Heart left ventricle (tissue), 13 donors: Measurements from ENCODE around the gene KCNQ1.

Experiments used
- CTCF ChIP-seq, 12 donors: fragments of 200-600 bp; sonication (generic) in 4 of 12; IDR thresholded peaks; one replicate each; pipeline versions ENCODE4 v1.5.0 to v1.8.0; 2018 to 2022; ENCODE audit warnings: antibody characterized with exemption in 12 of 12, mild to moderate bottlenecking in 5 of 12
- POLR2A ChIP-seq, 2 donors: fragments of 450-650 bp; IDR thresholded peaks; one replicate each; pipeline ENCODE4 v1.6.1; 2017; ENCODE audit warnings: antibody characterized with exemption in 2 of 2, mild to moderate bottlenecking in 2 of 2, moderate library complexity in 2 of 2
- donor health status: ischemic (EF 13 %, LVEDD 7.1; RV severe dilation, severe dysfunction).
- donor health status: DM: no; HTN: yes; CAD: no.
- donor health status: DM: no; HTN: no; CAD: no.
- donor health status: ischemic (EF 25% LVEDD 6.9; RV normal size, moderate dysfunction).
- donor health status: ischemic (EF 25% LVEDD 5.7; RV mildly dilated, moderate dysfunction).
- donor health status: ischemic (EF 35%, LVEDD 5.7; RV mildly dilated, moderate dysfunction).
- donor health status: nonischemic (EF 11% LVEDD 7.7; RV severe dilation, severe dysfunction).
- donor health status: DM: yes; HTN: yes; CAD: no.
- donor health status: PGD.
- donor health status: ischemic (EF 29% LVEDD 5.4; RV normal size, mild dysfunction).
- donor health status: nonischemic (EF 23%, LVEDD 6.1; RV moderate dilation, normal function).

GRCh38 chr11:2707736-2708135 is 262.9 kb downstream of the KCNQ1 start:
- TF ChIP-seq CTCF (IDR thresholded peaks at IDR 0.05) = no peak
- TF ChIP-seq POLR2A (IDR thresholded peaks at IDR 0.05) = no peak
